Kidney epithelial cell (primary cell): ENCODE results near the gene RPL19. TPM values are rescaled to one million over a fixed set of nuclear protein-coding genes. Genes with fewer than 3 reads are reported as not detected.

Experiments used
- DNase-seq: peaks from one replicate; pipeline ENCODE4 v3.0.0-alpha.2; 2010; ENCODE audit warnings: low read depth
- H3K27me3 ChIP-seq: 2 replicates; pipeline ENCODE4 v1.6.0; 2011; ENCODE audit warnings: low read length; ENCODE audit not compliant: control insufficient read depth, insufficient read depth
- H3K36me3 ChIP-seq: 2 replicates; pipeline ENCODE4 v1.5.1; 2011; ENCODE audit warnings: low read length; ENCODE audit not compliant: control insufficient read depth, insufficient read depth
- H3K4me3 ChIP-seq: 2 replicates; pipeline ENCODE4 v1.5.1; 2011; ENCODE audit warnings: low read depth, mild to moderate bottlenecking, control low read depth, low read length
- CTCF ChIP-seq: IDR thresholded peaks from 2 replicates; pipeline ENCODE4 v1.5.1; 2011; ENCODE audit warnings: mild to moderate bottlenecking, moderate library complexity, low read length, control low read depth, inconsistent platforms; ENCODE audit not compliant: insufficient read depth, poor library complexity, severe bottlenecking
- total RNA-seq: library from RNA; depleted of rRNA; stranded (reverse); fragments of >200 nt; gene quantifications from 2 replicates; pipeline ENCODE4 v1.2.3, GENCODE V29; 2015

RPL19 gene
- total RNA-seq, 1 donor from 2014 or later, result 4,555 TPM

DNA sequence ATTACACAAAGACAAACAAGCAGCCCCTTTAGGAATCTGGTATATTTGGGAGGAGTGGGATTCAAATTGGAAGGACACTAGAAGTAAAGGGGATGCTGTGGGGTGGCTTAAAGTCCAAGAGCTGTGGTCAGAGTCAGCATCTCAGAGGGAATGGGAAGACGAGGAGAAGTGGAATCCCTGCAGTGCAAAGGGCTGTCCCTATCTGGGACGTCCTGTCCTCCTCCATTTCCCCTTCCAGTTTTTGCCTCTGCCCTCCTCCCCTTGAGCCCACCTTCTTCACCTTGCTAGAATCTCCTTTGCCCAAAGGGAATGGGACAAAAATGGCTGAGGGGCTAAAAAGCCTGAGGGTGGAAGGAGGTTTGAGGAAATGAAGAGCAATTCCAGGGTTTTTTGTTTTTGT lies 44.4 kb upstream of the RPL19 start:
- Histone ChIP-seq H3K27me3 (peaks cover 21% of the 10 kb centered on the region), H3K36me3 (no peaks in the 10 kb centered on the region), H3K4me3 (no peak overlapping the region)
- TF ChIP-seq CTCF, result no peak
- no peak for DNase-seq

- TF ChIP-seq CTCF, result no peak
- no peak for DNase-seq
- Histone ChIP-seq H3K27me3 (peaks cover 15% of the 10 kb centered on the region), H3K36me3 (no peaks in the 10 kb centered on the region), H3K4me3 (no peak overlapping the region)
These were observed 43.6 kb upstream of the RPL19 start for GRCh38 chr17:39156491-39156890.

DNA sequence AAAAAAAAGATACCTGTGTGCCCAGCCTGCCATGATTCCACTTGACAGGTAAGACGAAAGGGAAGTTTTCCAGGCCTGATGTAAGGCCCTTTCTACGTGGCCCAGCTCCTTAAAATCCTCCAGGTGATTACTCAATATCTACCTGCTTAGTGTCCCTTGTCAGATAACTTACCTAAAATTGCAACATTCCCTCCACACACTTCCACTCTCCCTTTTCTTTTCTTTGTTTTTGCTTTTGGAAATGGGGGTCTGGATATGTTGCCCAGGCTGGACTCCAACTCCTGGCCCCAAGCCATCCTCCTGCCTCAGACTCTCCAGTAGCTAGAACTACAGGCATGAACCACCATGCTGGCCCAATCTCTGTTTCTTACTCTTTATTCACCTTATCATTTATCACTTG lies 41.5 kb upstream of the RPL19 start:
- Histone ChIP-seq H3K4me3 (no peak overlapping the region), H3K36me3 (no peaks in the 10 kb centered on the region), H3K27me3 (peaks cover 8% of the 10 kb centered on the region)
- no peak for TF ChIP-seq CTCF
- no peak for DNase-seq

- no peak overlapping the region for H3K4me3 ChIP-seq
- DNase-seq, result no peak
- H3K27me3 ChIP-seq, result peaks cover 29% of the 10 kb centered on the region
- no peak for TF ChIP-seq CTCF
- no peaks in the 10 kb centered on the region for H3K36me3 ChIP-seq
These were observed 38.1 kb upstream of the RPL19 start for GRCh38 chr17:39161962-39162361.

DNA sequence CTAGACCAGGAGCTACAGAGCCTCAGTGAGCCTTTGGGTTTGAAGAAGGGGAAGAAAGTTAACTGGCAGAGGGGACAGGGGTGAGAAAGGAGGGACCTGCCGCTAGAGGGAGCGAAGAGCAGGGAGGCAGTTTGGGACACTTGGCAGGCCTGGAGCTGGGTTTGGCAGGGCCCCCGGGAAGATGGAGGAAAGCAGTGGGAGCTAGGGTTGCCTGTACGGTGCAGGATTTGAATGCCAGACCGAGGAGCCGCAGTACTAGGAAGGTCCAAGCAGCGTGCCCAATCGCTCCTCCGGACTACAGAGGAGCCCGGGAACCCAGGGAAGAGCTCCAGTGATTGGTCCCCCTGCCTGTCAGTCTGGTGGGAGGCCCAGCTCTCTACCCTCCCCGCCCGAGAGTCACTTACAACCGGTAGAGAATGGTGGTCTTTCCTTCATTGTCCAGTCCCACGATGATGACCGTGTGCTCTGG lies 35.4 kb upstream of the RPL19 start:
- Histone ChIP-seq H3K36me3 (no peaks in the 10 kb centered on the region), H3K4me3 (peak overlapping the region; percentile 43), H3K27me3 (peaks cover 40% of the 10 kb centered on the region)
- TF ChIP-seq CTCF, result peak; percentile 88
- DNase-seq, result no peak

- no peak for DNase-seq
- Histone ChIP-seq H3K27me3 (peaks cover 40% of the 10 kb centered on the region), H3K36me3 (no peaks in the 10 kb centered on the region), H3K4me3 (peak overlapping the region; percentile 43)
- TF ChIP-seq CTCF, result no peak
These were observed 34.8 kb upstream of the RPL19 start for GRCh38 chr17:39165178-39165840.
